Kidney epithelial cell (primary cell): ENCODE results near the gene POLR2B. TPM values are rescaled to one million over a fixed set of nuclear protein-coding genes. Genes with fewer than 3 reads are reported as not detected.

Source experiments
- DNase-seq: peaks from one replicate; pipeline ENCODE4 v3.0.0-alpha.2; 2010; ENCODE audit warnings: low read depth
- H3K27me3 ChIP-seq: 2 replicates; pipeline ENCODE4 v1.6.0; 2011; ENCODE audit warnings: low read length; ENCODE audit not compliant: control insufficient read depth, insufficient read depth
- H3K36me3 ChIP-seq: 2 replicates; pipeline ENCODE4 v1.5.1; 2011; ENCODE audit warnings: low read length; ENCODE audit not compliant: control insufficient read depth, insufficient read depth
- H3K4me3 ChIP-seq: 2 replicates; pipeline ENCODE4 v1.5.1; 2011; ENCODE audit warnings: low read depth, mild to moderate bottlenecking, control low read depth, low read length
- total RNA-seq: library from RNA; depleted of rRNA; stranded (reverse); fragments of >200 nt; gene quantifications from 2 replicates; pipeline ENCODE4 v1.2.3, GENCODE V29; 2015
- TF ChIP-seq, protein P1 (sequence below): IDR thresholded peaks from 2 replicates; pipeline ENCODE4 v1.5.1; 2011; ENCODE audit warnings: mild to moderate bottlenecking, moderate library complexity, low read length, control low read depth, inconsistent platforms; ENCODE audit not compliant: insufficient read depth, poor library complexity, severe bottlenecking

The POLR2B gene
- total RNA-seq, 1 donor from 2014 or later = 124 TPM

DNA sequence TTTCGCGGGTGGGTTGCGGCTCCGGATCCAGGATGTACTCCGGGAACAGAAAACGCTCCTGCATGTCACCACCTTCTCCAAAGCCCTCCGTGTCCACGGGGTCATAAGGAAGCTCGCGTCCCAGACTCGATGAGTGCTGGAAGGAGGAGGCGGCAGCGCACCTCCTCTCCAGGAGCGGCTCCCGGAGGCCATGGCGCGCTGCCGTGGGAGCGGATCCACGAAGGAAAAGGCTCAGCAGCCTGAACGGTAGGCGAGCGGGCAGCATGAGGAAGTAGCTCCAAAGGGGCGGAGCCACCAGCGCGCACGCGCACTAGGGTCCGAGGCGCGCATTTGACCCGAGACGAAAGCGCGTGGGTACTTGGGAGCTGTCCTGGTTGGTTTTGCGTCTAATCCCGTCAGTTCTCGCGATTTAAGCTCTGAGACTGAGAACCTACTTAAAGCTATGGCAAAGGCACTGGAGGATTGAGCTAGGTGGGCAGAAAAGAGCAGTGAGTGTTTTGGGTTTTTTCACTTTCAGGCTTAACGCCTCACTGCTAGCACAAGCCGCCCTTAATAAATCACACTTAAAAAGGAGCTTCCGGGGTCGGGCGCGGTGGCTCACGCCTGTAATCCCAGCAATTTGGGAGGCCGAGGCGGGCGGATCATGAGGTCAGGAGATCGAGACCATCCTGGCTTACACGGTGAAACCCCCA is 1.2 kb upstream of the POLR2B start, which contains the start of gene NOA1:
Gene NOA1, minus strand, starts transcription at position 286 of the 692 bp plus-strand sequence. Its CDS starts 21 bp downstream, at position 265.
- Histone ChIP-seq H3K27me3 (no peaks in the 10 kb centered on the region), H3K36me3 (no peaks in the 10 kb centered on the region), H3K4me3 (peak within 1 kb of the TSS; percentile 88)
- peak; percentile 99 for DNase-seq
- TF ChIP-seq, protein P1, sequence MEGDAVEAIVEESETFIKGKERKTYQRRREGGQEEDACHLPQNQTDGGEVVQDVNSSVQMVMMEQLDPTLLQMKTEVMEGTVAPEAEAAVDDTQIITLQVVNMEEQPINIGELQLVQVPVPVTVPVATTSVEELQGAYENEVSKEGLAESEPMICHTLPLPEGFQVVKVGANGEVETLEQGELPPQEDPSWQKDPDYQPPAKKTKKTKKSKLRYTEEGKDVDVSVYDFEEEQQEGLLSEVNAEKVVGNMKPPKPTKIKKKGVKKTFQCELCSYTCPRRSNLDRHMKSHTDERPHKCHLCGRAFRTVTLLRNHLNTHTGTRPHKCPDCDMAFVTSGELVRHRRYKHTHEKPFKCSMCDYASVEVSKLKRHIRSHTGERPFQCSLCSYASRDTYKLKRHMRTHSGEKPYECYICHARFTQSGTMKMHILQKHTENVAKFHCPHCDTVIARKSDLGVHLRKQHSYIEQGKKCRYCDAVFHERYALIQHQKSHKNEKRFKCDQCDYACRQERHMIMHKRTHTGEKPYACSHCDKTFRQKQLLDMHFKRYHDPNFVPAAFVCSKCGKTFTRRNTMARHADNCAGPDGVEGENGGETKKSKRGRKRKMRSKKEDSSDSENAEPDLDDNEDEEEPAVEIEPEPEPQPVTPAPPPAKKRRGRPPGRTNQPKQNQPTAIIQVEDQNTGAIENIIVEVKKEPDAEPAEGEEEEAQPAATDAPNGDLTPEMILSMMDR = no peak

- TF ChIP-seq, protein P1 = no peak
- Histone ChIP-seq H3K36me3 (no peaks in the 10 kb centered on the region), H3K4me3 (peak overlapping the region; percentile 88), H3K27me3 (no peaks in the 10 kb centered on the region)
- DNase-seq = no peak
These were observed 851 bp downstream of the POLR2B start for GRCh38 chr4:56979421-56980072.

GRCh38 chr4:56981795-56982201 is 3.1 kb downstream of the POLR2B start:
- DNase-seq = peak; percentile 44
- Histone ChIP-seq H3K36me3 (no peaks in the 10 kb centered on the region), H3K4me3 (no peak overlapping the region), H3K27me3 (no peaks in the 10 kb centered on the region)
- TF ChIP-seq, protein P1 = no peak

DNA sequence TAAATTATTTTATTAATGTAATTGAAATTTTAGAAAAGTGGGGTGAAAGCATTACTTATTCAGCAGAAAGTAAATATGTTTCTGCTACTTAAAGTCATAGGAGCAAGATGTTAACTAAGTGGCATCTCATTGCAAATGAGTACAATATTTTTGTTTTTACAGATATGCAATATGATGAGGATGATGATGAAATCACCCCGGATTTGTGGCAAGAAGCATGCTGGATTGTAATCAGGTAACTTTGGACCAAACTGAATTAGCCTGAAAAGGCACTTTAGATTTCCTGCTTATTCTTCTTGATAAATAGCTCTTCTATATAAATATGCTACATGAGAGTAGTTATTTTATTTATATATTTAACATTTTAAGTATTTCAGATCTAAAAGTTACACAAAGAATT is 7.5 kb downstream of the POLR2B start:
- DNase-seq = no peak
- H3K4me3 ChIP-seq = no peak overlapping the region
- no peaks in the 10 kb centered on the region for H3K27me3 ChIP-seq
- no peaks in the 10 kb centered on the region for H3K36me3 ChIP-seq
- TF ChIP-seq, protein P1 = no peak

GRCh38 chr4:56986952-56987351 is 8.3 kb downstream of the POLR2B start:
- TF ChIP-seq, protein P1 = no peak
- H3K36me3 ChIP-seq = no peaks in the 10 kb centered on the region
- no peak for DNase-seq
- no peaks in the 10 kb centered on the region for H3K27me3 ChIP-seq
- H3K4me3 ChIP-seq = no peak overlapping the region
